Measurements from ENCODE around the gene INTS12. TPM values are rescaled to one million over a fixed set of nuclear protein-coding genes. Genes with fewer than 3 reads are reported as not detected.

The INTS12 gene
- total and polyA plus RNA-seq, 4 donors, result 15.0 to 24.1 (median 17.2) TPM

- H3K27me3 ChIP-seq (ENCODE audit: control insufficient read depth in 3 of 3, insufficient read depth in 3 of 3, low read length in 2 of 3), result no peaks in the 10 kb centered on the region
- no peak for ATAC-seq (ENCODE audit: insufficient read depth, low FRiP score)
- no peak overlapping the region for H3K9ac ChIP-seq (ENCODE audit: insufficient read depth in 1 of 2, low read length in 2 of 2)
- DNase-seq, result no peak
- WGBS, 2 donors, result 76 to 83% methylated on average over 1 of the region's 1 CpG
- no peaks in the 10 kb centered on the region for H3K9me3 ChIP-seq (ENCODE audit: control insufficient read depth in 4 of 4, insufficient read depth in 3 of 4, low read length in 3 of 4)
- H3K27ac ChIP-seq (ENCODE audit: low read depth in 1 of 2, low read length in 1 of 2), result no peak overlapping the region
- TF ChIP-seq, protein P1, sequence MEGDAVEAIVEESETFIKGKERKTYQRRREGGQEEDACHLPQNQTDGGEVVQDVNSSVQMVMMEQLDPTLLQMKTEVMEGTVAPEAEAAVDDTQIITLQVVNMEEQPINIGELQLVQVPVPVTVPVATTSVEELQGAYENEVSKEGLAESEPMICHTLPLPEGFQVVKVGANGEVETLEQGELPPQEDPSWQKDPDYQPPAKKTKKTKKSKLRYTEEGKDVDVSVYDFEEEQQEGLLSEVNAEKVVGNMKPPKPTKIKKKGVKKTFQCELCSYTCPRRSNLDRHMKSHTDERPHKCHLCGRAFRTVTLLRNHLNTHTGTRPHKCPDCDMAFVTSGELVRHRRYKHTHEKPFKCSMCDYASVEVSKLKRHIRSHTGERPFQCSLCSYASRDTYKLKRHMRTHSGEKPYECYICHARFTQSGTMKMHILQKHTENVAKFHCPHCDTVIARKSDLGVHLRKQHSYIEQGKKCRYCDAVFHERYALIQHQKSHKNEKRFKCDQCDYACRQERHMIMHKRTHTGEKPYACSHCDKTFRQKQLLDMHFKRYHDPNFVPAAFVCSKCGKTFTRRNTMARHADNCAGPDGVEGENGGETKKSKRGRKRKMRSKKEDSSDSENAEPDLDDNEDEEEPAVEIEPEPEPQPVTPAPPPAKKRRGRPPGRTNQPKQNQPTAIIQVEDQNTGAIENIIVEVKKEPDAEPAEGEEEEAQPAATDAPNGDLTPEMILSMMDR (IDR thresholded peaks at IDR 0.05; ENCODE audit: control extremely low read depth, extremely low read depth), result no peak
- H3K4me1 ChIP-seq (ENCODE audit: control insufficient read depth in 5 of 5, insufficient read depth in 5 of 5, low read length in 5 of 5), result peaks cover 0 to 7% (median 0%) of the 10 kb centered on the region in 5 donors
- no peak overlapping the region for H3K4me3 ChIP-seq
- no peaks in the 10 kb centered on the region for H3K36me3 ChIP-seq (ENCODE audit: control insufficient read depth in 4 of 4, insufficient read depth in 4 of 4, low read length in 4 of 4)
These were observed 58.3 kb downstream of the INTS12 start for GRCh38 chr4:105650190-105650589.

GRCh38 chr4:105645440-105645839 is 63.0 kb downstream of the INTS12 start:
- H3K9me3 ChIP-seq (ENCODE audit: control insufficient read depth in 4 of 4, insufficient read depth in 3 of 4, low read length in 3 of 4), result no peaks in the 10 kb centered on the region
- TF ChIP-seq, protein P1 (IDR thresholded peaks at IDR 0.05; ENCODE audit: control extremely low read depth, extremely low read depth), result no peak
- DNase-seq (no peak), ATAC-seq (ENCODE audit: insufficient read depth, low FRiP score) (no peak)
- peaks cover 0 to 11% (median 0%) of the 10 kb centered on the region in 5 donors for H3K4me1 ChIP-seq (ENCODE audit: control insufficient read depth in 5 of 5, insufficient read depth in 5 of 5, low read length in 5 of 5)
- H3K4me3 ChIP-seq, result no peak overlapping the region
- H3K36me3 ChIP-seq (ENCODE audit: control insufficient read depth in 4 of 4, insufficient read depth in 4 of 4, low read length in 4 of 4), result no peaks in the 10 kb centered on the region
- WGBS, 2 donors, result 37 to 60% methylated on average over 1 of the region's 1 CpG
- H3K9ac ChIP-seq (ENCODE audit: insufficient read depth in 1 of 2, low read length in 2 of 2), result no peak overlapping the region
- H3K27ac ChIP-seq (ENCODE audit: low read depth in 1 of 2, low read length in 1 of 2), result no peak overlapping the region
- no peaks in the 10 kb centered on the region for H3K27me3 ChIP-seq (ENCODE audit: control insufficient read depth in 3 of 3, insufficient read depth in 3 of 3, low read length in 2 of 3)

DNA sequence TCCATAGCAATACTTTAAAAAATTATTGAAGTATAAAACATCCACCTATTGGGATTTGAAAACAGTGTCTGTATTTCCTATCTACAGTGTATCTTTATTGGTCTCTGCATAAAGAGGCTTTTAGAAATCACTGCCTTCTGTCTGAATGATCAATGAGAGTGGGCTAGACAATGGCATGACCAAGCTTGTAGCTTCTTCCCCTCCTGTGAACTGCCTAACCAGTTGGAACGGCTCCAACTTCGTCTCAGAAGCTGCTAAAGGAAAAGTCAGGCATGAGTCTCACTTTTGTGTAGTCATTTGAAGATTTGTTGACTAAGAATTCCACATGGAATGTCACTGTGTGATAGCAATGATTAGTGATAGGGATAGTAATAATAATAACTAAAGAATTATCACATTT is 64.2 kb downstream of the INTS12 start:
- Histone ChIP-seq H3K9me3 (ENCODE audit: control insufficient read depth in 4 of 4, insufficient read depth in 3 of 4, low read length in 3 of 4) (no peaks in the 10 kb centered on the region), H3K9ac (ENCODE audit: insufficient read depth in 1 of 2, low read length in 2 of 2) (no peak overlapping the region), H3K27me3 (ENCODE audit: control insufficient read depth in 3 of 3, insufficient read depth in 3 of 3, low read length in 2 of 3) (no peaks in the 10 kb centered on the region), H3K36me3 (ENCODE audit: control insufficient read depth in 4 of 4, insufficient read depth in 4 of 4, low read length in 4 of 4) (no peaks in the 10 kb centered on the region), H3K4me1 (ENCODE audit: control insufficient read depth in 5 of 5, insufficient read depth in 5 of 5, low read length in 5 of 5) (peaks cover 0 to 11% (median 0%) of the 10 kb centered on the region in 5 donors), H3K4me3 (no peak overlapping the region), H3K27ac (ENCODE audit: low read depth in 1 of 2, low read length in 1 of 2) (no peak overlapping the region)
- 59 to 83% methylated on average over 2 of the region's 2 CpGs for WGBS, 2 donors
- DNase-seq (no peak), ATAC-seq (ENCODE audit: insufficient read depth, low FRiP score) (no peak)
- TF ChIP-seq, protein P1 (IDR thresholded peaks at IDR 0.05; ENCODE audit: control extremely low read depth, extremely low read depth), result no peak

DNA sequence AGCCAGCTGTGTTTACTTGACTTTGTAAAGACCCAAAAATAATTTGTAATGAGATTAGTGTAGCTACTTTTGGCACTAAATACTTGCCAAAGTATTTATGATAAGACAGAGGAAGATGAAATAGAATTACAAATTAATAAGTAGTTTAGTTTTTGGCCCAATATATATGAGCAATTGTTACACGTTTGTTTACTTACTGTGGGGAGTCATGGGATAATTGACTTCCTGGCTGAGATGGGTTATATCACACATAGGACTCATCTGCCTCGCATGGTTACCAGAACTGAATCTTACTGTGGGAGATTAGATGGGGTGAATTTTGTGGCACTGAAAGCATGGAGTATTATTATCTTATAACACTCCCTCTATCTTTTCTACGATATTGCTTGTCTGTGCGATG is 66.6 kb downstream of the INTS12 start:
- Histone ChIP-seq H3K36me3 (ENCODE audit: control insufficient read depth in 4 of 4, insufficient read depth in 4 of 4, low read length in 4 of 4) (no peaks in the 10 kb centered on the region), H3K9me3 (ENCODE audit: control insufficient read depth in 4 of 4, insufficient read depth in 3 of 4, low read length in 3 of 4) (no peaks in the 10 kb centered on the region), H3K9ac (ENCODE audit: insufficient read depth in 1 of 2, low read length in 2 of 2) (no peak overlapping the region), H3K4me1 (ENCODE audit: control insufficient read depth in 5 of 5, insufficient read depth in 5 of 5, low read length in 5 of 5) (peaks cover 0 to 29% (median 0%) of the 10 kb centered on the region in 5 donors), H3K27me3 (ENCODE audit: control insufficient read depth in 3 of 3, insufficient read depth in 3 of 3, low read length in 2 of 3) (no peaks in the 10 kb centered on the region), H3K27ac (ENCODE audit: low read depth in 1 of 2, low read length in 1 of 2) (no peak overlapping the region), H3K4me3 (no peak overlapping the region)
- 73 to 82% methylated on average over 4 of the region's 4 CpGs for WGBS, 2 donors
- no peak for ATAC-seq (ENCODE audit: insufficient read depth, low FRiP score)
- TF ChIP-seq, protein P1 (IDR thresholded peaks at IDR 0.05; ENCODE audit: control extremely low read depth, extremely low read depth), result no peak
- DNase-seq, result peak; percentile 37 to 93 (median 91)

All from lung (tissue), 12 donors.